GM04504 (cell line): ENCODE data around the gene CDKN1A.
"Not testable (repeated sequence)": the region's sequence is repeated elsewhere in the genome, so short reads cannot be mapped to it uniquely, and the experiment has no call there.

Experiments
- DNase-seq: peaks from one replicate; pipeline ENCODE4 v3.0.0-alpha.2; 2012; ENCODE audit warnings: low read depth

The CDKN1A gene

GRCh38 chr6:36678488-36679042, at the start of gene CDKN1A:
Gene CDKN1A, plus strand, starts transcription at chr6:36678714. Its CDS starts 5,388 bp downstream, at chr6:36684102.
- peak; percentile 93 for DNase-seq

GRCh38 chr6:36629784-36630183, 48.7 kb upstream of the CDKN1A start:
- no peak for DNase-seq

GRCh38 chr6:36631326-36632011, 47.0 kb upstream of the CDKN1A start:
- no peak for DNase-seq

GRCh38 chr6:36633370-36633769, 45.1 kb upstream of the CDKN1A start:
- no peak for DNase-seq

GRCh38 chr6:36633915-36634314, 44.6 kb upstream of the CDKN1A start:
- no peak for DNase-seq

GRCh38 chr6:36634317-36635108, 44.0 kb upstream of the CDKN1A start:
- DNase-seq: no peak

GRCh38 chr6:36636283-36636682, 42.2 kb upstream of the CDKN1A start:
- no peak for DNase-seq

- no peak for DNase-seq
Observed at GRCh38 chr6:36636687-36637418, 41.7 kb upstream of the CDKN1A start.

GRCh38 chr6:36638579-36638978, 39.9 kb upstream of the CDKN1A start:
- no peak for DNase-seq

GRCh38 chr6:36639171-36639808, 39.2 kb upstream of the CDKN1A start:
- no peak for DNase-seq

- no peak for DNase-seq
Observed at GRCh38 chr6:36641543-36641942, 37.0 kb upstream of the CDKN1A start.

- DNase-seq: peak; percentile 87
Observed at GRCh38 chr6:36642913-36643817, 35.3 kb upstream of the CDKN1A start.

- DNase-seq: no peak
Observed at GRCh38 chr6:36643977-36644376, 34.5 kb upstream of the CDKN1A start.

- no peak for DNase-seq
Observed at GRCh38 chr6:36649086-36649485, 29.4 kb upstream of the CDKN1A start.

GRCh38 chr6:36649701-36650484, 28.6 kb upstream of the CDKN1A start:
- no peak for DNase-seq

GRCh38 chr6:36650848-36651478, 27.6 kb upstream of the CDKN1A start:
- no peak for DNase-seq

GRCh38 chr6:36651659-36652379, 26.7 kb upstream of the CDKN1A start:
- DNase-seq: no peak

- not testable (repeated sequence) for DNase-seq
Observed at GRCh38 chr6:36654469-36654868, 24.0 kb upstream of the CDKN1A start.
